AG10803 (cell line): ENCODE data around the gene SSUH2.
"Not testable (repeated sequence)": the region's sequence is repeated elsewhere in the genome, so short reads cannot be mapped to it uniquely, and the experiment has no call there.

Source experiments
- DNase-seq: peaks from one replicate; pipeline ENCODE4 v3.0.0; 2010; ENCODE audit warnings: low read depth
- H3K4me3 ChIP-seq: 2 replicates; pipeline ENCODE4 v1.5.1; 2011; ENCODE audit warnings: mild to moderate bottlenecking, low read length, control low read depth
- CTCF ChIP-seq: conservative IDR thresholded peaks from 2 replicates; pipeline ENCODE4 v1.5.1; 2011; ENCODE audit warnings: mild to moderate bottlenecking, low read length, control low read depth, inconsistent platforms

SSUH2 gene

GRCh38 chr3:8644748-8645390, at the start of gene SSUH2:
SSUH2 (minus strand) TSS chr3:8644798; CDS start chr3:8644758, 40 bp downstream.
- H3K4me3 ChIP-seq = no peak within 1 kb of the TSS
- DNase-seq = no peak
- no peak for TF ChIP-seq CTCF

- not testable (repeated sequence) for H3K4me3 ChIP-seq, DNase-seq
Measured at GRCh38 chr3:8691295-8691694, 46.7 kb upstream of the SSUH2 start.

GRCh38 chr3:8684992-8685391, 40.4 kb upstream of the SSUH2 start:
- not testable (repeated sequence) for DNase-seq, H3K4me3 ChIP-seq

GRCh38 chr3:8682850-8683574, 38.4 kb upstream of the SSUH2 start:
- not testable (repeated sequence) for H3K4me3 ChIP-seq, DNase-seq

GRCh38 chr3:8681881-8682538, 37.4 kb upstream of the SSUH2 start:
- not testable (repeated sequence) for DNase-seq

GRCh38 chr3:8681349-8681748, 36.8 kb upstream of the SSUH2 start:
- no peak for DNase-seq
- no peak overlapping the region for H3K4me3 ChIP-seq
- no peak for TF ChIP-seq CTCF

More at GRCh38 chr3:8681881-8682538, 37.4 kb upstream of the SSUH2 start:
- H3K4me3 ChIP-seq = not testable (repeated sequence)

- H3K4me3 ChIP-seq, DNase-seq: not testable (repeated sequence)
Measured at GRCh38 chr3:8679817-8680553, 35.4 kb upstream of the SSUH2 start.

GRCh38 chr3:8678751-8679150, 34.2 kb upstream of the SSUH2 start:
- no peak overlapping the region for H3K4me3 ChIP-seq
- TF ChIP-seq CTCF = no peak
- DNase-seq = no peak

GRCh38 chr3:8677258-8677657, 32.7 kb upstream of the SSUH2 start:
- H3K4me3 ChIP-seq, DNase-seq: not testable (repeated sequence)

- not testable (repeated sequence) for DNase-seq, H3K4me3 ChIP-seq
Measured at GRCh38 chr3:8675591-8675990, 31.0 kb upstream of the SSUH2 start.
